Lung microvascular endothelial cell (primary cell): ENCODE results near the gene TRDMT1. TPM values are rescaled to one million over a fixed set of nuclear protein-coding genes. Genes with fewer than 3 reads are reported as not detected.
"Not testable (repeated sequence)": the region's sequence is repeated elsewhere in the genome, so short reads cannot be mapped to it uniquely, and the experiment has no call there.

Experiments
- DNase-seq, 2 donors: peaks; one replicate each; pipeline versions ENCODE4 v3.0.0 to v3.0.0-alpha.2; 2010; ENCODE audit warnings: low read depth in 2 of 2
- total RNA-seq: library from RNA; depleted of rRNA; stranded (reverse); fragments of >200 nt; gene quantifications from 2 replicates; pipeline ENCODE4 v1.2.1, GENCODE V29; 2014

TRDMT1 gene
- total RNA-seq, 1 donor from 2014 or later, result 3.8 TPM

DNA sequence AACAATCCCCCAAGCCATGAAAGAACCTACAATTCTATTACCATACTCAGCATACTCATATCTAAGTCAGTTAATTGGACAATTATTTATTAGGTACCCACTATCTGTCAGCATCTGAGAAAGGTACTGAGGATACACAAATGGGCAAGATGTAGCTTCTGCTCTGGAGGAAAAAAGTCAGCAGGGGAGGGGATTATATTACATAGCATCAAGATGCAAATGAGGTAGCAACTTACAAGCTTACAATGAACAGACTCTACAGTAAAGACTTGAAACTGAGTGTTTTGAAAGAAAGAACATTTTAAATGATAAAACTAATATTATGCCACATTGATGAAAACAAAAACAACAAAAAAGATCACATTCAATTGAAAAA, 61.1 kb downstream of the TRDMT1 start:
- no peak for DNase-seq

DNA sequence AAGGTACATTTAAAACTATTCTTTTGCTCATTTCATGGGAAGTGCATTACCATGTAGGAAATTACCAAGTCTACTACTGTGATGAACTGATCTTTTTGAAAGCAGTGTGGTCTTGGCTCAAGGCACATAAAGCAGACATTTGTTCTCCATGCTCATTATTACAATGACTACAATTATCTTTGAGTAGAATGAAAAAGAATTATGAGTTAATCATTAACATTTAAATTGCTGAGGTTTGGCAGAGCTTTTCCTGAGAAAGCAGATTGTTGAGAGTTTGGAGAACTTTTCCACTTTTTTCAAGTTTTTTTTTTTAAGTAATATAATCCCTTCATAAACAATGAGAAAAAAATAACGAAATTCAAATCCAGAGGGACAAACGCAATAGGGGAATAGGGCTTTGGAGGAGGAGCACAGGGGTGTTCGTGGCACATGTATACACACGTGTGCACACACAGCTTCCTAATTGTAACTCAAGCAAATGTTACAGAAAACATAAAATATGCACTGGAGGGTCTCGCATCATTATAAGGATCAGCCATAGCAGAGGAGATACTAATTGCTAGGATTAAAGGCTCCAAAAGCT, 62.9 kb downstream of the TRDMT1 start:
- DNase-seq, result no peak

DNA sequence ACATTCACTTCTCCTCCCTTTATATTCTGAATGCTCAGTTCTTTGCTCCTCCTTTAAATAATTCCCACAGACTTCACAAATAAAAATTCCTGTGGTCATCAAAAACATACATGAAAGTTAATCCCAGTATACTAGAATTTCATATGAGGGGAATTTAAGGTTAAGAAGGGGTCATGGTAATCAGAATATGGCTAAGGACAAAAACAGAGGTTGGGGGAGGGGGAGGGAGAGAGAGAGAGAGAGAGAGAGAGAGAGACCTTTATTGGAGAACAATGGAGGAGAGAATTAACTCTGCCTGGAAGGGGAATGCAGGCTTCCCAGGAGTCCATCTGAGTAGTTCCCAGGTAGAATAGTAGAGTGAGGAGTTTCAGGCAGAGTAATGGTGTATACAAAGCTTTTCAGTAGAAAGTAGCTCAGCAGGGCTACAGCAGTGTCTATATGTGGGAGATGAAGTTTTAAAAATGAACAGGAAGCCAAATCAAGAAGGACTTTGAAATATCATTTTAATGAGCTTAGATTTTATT, 66.7 kb downstream of the TRDMT1 start:
- no peak for DNase-seq

DNA sequence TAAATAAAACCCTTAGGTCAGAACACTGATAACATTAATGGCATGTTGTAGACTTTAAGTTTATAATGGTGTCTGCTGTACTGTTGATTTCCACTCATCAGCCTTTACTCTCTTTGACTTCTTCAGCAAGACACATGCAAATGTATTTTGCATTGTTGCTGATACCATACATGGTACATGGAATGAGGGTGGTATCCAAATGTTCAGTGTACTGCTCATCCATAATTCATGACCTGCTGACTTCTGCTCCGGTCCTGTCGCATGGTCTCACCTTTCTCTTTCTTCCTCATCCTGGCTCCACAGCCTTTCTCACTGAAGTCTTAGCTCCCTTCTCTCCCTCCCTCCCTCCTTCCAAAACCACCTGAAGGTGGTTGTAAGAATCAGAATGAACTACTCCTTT, 67.2 kb downstream of the TRDMT1 start:
- no peak for DNase-seq

DNA sequence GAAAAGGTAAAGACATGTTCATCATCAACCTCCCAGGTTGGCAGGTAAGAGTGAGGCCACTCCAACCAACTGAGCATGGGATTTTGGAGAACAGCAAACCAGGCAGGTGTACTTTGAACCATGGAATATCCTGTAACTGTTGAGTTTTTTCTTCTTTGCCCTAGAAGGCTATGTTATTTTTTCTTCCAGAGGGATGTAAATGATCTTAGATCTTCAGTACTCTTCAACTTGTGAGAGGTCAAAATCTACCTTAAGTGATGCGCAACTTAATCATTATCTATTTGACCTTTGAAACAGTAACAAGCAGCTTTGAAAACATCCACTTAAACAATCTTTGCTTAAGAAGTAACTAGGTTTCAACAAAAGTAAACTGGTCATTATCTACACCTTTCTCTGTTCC, 71.7 kb downstream of the TRDMT1 start, which contains the start of gene CUBN:
Gene CUBN, minus strand, starts transcription at position 71 of the 400 bp plus-strand sequence. Its CDS starts 46 bp downstream, at position 25.
- no peak for DNase-seq

DNA sequence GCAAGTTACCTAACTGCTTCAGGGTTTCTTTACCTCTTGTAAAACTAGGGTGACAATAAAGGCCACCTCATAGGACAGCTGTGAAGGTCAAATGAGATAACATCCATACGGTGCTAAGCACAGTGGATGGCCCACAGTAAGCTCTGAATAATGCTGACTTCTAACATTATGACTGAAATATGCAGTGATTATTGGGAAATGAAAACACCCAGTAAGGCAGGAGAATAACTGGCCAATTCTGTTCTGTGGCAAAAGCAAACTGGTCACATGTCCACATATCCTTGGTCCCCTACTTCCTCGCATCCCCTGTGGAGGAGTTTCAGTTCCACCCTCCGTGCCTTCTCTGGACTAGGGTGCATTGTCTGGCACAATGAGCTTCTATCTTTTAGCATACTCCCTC, 73.2 kb downstream of the TRDMT1 start:
- no peak for DNase-seq

DNA sequence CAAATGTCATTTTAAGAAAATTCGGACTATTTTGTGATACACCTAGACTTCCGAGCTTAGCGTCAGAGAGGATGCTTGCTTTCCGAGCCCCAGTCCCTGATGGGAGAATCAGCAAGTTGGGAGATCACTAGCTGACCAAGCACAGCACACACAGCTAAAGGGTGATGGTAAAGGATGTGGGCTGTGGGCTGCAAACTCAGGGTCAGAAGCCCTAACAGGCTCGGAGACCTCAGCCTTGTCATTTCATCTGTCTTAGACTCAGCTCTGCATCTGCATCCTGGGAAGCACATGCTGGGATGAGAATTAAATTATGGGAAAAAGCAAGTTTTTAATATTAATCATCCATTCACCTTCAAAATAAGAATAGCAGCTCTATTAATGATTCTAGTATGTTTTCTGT, 75.1 kb downstream of the TRDMT1 start:
- DNase-seq, result no peak

DNA sequence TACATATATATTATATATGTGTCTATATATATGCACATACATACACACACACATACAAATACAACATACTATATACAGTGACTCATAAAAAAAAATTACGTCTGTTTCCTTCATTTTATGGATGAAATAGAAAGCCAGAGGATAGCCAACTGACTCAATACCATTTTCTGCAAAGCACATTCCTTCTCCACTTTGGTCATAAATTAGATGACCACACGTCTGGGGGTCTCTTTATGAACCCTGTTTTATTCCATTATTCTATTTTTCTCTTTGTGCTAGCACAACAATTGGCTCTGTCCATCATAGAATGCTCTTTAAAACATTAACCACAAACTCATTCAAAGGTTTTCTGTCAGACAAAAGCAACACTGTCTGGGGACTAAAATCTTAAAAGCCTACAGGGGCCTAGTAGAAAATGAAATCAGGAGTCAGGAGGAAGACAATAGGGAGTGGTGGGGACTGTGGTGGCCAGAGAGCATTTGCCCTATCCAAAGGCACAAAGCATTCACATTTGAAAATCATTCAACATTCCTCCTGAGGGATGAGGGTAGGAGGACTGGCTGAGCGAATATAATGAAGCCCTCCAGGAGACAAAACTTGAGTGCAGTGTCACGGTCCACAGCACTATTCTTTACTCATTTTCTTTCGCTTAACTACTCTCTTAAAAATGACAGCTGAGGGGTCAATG, 76.1 kb downstream of the TRDMT1 start:
- no peak for DNase-seq

DNA sequence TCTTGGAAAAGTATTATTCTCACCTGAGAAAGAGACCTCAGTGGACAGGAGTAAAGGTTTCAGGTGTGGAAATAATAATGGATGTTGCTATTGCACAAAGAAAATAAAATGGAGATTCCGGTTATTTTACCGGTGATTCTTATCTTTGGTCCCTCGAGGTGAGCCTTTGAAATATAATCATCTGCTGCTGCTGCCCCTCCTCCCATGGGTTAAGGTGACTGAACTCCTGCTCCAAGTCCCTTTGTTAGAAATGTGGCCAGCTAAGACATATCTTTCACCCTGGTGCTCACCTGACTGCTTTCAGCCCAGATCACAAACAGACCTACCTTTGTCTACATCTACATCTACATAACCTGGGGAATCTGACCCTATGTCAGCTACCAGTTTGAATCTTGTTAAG, 77.5 kb downstream of the TRDMT1 start:
- no peak for DNase-seq

DNA sequence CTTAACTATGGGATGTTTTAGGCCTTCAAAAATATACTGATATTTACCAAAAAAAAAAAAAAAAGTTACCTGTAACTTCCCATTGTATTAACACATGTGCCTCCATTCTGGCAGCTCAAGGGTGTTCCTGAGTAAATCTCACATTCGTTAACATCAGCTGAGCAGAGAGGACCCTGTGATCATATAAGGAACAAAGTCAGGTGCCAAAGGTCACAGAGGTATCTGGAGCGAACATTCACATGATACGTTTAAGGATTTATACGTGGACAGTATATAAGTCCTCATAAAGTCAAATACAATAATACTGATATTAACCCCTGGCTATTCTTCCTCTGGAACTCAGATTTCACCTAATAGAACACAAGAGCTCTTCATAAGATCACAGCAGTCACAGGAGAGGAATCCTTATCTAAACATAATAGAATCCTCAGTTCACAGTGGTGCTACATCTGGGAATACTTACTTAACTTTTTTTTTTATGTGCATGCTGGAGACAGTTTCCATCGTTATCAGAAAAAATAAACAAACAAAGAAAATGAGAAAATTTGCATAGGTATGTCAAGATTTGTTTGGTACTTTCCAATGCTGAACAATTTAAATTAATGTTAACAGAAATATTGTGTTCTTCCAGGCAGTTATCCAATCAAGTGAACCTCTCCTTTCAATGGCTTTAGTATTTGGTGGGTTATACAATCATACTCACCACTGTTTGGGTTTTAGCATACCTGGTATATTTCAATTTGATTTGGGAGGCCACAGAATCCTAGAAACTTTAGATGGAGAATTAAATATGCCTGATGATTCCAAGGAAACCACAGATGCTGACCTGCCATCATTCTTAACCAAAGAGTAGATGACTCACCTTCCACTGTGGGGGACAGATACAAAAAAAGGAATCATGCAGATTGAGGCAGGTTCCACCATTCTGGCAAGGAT, 78.5 kb downstream of the TRDMT1 start:
- DNase-seq, result peak in 1 of 2 donors; percentile 59

DNA sequence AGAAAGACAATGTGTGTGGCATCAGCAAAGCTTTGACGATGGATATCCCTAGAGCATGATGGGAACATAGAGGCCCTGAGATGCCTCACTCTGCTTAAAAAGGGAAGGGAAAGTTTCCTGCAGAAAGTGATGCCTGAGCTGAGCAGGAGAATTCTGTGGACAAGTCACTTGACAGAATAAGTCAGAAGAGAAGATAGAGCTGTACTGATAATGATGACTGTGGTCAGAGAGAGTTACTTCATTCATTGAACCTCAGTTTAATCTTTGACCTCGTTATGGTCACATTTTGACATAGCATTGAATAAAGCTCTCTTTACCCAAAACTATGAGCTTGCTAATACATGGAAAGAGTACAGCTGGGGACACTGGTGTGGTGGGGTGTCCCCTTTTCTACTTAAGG, 79.4 kb downstream of the TRDMT1 start:
- no peak for DNase-seq

DNA sequence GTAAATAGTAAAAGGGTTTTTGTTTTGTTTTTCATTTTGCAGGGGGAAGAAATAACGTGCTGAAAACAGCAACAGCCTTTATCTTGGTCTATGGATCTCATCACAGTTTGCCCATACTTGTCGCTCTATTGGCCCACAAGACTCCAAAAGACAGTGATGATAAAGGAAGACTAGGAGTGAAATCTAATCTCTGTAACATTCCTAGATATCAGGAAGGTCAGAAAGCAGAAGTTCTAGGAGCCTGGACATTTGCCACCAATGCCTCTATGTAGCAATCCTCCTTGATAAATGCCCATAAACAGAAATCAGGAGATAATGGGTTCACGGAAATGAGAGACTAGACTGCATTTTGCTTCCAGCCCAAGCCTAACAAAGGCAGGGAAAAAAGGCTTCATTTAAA, 80.8 kb downstream of the TRDMT1 start:
- DNase-seq, result no peak

DNA sequence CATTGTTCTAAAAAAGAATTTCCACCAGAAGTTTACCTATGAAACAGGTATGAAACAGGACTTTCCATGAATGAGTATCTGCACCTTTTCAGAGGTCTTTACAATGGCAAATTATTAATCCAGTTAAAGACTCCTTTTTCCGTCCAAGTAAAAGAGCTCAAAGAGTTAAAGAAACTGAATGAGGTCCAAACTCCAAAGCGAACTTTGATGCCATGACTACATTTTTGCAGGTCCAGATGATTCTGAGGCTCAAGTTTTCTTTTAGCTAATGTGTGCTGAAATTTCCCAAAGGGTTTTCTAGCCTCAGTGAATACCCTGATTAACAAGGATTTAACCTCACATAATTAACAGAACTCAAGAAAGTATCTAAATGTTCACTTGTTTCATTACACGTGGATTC, 81.6 kb downstream of the TRDMT1 start:
- DNase-seq, result no peak

DNA sequence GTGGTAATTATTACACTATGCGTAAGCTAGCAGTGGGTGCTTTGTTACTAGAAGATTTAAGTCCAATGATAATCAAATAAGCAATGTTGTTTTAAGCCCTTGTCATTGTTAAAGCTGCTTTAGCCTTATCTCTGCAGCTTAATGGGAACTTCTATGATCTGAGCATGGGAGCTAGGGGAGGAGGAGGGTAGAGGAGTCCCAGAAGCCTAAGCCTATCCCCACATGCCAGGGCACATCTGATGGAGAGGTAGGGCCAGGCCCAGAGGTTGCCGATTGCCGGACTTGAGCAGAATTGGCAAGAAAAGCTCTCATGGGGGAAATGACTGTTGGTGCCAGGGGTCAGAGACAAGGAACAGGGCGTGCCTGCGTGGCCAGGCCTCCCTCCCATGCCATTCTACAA, 85.3 kb downstream of the TRDMT1 start:
- DNase-seq, result peak in 1 of 2 donors; percentile 31

DNA sequence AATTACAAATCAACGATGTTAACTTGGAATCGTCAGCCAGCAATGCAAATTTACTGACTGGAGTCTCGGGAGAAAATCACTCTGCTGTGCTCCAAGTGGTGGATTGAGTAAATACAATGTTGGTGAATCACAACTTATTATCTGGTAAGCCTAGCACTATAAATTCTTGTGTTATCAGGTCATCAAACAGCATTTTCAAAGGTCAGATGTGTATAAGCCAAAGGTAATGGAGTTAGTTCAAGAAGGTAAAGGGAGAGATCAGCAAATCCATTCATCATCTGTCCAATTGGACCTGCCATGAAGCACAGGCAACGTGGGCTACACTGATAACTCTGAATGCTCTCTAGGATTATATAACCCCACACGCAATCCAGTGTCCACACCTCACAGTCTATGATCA, 85.8 kb downstream of the TRDMT1 start:
- peak; percentile 6 to 17 for DNase-seq

DNA sequence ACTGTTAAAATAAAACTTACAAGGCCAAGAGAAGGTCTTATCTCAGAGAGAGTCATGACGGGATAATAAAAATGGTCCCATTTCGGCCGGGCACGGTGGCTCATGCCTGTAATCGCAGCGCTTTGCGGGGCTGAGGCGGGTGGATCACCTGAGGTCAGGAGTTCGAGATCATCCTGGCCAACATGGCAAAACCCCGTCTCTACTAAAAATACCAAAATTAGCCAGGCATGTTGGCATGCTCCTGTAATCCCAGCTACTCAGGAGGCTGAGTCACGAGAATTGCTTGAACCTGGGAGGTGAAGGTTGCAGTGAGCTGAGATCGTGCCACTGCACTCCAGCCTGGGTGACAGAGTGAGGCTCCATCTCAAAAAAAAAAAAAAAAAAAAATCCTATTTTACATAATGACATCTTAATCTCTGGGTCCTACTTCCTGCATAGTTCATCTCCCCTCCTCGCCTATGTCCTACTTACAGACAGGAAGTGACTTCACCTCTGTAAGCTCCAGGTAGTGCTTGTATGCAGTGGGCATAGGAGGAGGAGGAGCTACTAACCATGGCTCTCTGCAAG, 86.5 kb downstream of the TRDMT1 start:
- DNase-seq, result not testable (repeated sequence)

DNA sequence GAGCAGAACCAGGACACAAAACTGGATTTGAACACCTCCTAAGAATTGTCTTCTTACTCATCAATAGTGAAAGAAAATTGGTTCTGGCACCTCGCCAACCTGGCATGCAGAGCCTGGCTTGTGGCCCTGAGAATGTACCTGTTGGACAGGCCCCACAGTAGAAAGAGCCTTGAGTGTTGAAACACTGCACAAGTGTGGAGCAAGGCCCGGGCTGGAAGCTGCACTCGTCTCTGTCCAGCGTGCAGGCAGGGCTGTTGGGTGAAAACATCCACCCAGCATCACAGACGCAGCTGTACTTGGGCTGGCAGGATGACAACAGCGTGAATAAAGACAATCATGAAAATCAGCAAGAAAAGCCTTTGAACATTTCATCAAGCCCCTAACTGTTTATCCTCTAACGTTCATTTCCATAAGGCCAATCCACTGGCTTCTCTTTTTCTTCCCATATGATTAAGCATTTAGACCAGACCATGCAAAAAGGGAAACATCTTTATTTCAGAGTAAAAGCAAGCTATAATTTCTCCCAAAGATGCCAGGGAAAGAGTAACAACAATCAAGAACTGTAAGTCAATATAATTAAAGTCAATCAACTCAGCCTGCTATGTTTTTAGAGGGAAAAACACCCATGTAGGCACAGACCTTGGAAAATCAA, 87.5 kb downstream of the TRDMT1 start:
- peak in 1 of 2 donors; percentile 8 for DNase-seq

DNA sequence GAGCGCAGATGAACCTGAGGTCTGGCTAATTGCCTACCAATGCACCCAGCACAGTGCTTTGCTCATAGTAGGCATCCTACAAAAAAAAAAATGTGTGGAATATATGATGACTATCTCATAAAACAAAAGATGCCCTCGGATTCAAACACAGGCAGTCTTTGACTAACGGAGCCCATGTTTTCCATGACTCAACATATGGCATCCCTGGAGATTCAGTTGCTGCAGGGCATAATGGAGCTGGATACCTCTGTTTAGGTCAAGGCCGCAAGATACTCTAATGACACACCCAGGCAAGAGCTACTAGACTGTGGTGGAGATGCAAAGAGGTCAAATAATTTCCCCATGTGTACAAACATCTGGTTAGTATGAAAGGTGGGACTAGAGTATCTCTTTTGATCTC, 88.1 kb downstream of the TRDMT1 start:
- no peak for DNase-seq

DNA sequence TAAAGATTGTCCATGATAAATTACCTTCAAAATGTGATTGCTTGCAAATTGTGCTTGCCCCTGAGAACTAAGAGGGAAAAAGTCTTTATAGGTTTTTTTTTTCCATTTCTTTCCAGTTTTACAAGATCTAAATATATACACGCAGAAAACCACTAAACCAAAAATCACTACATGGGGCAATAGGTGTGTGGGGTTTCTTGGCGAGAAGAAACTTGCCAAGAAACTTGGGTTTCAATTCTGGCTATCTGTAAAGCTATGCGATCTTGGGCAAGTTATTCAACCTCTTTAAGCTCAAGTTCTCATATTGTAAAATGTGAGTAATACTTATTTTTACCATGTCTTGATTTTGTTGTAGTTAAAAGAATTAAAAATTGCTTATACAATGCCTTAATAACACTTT, 88.9 kb downstream of the TRDMT1 start:
- DNase-seq, result no peak

DNA sequence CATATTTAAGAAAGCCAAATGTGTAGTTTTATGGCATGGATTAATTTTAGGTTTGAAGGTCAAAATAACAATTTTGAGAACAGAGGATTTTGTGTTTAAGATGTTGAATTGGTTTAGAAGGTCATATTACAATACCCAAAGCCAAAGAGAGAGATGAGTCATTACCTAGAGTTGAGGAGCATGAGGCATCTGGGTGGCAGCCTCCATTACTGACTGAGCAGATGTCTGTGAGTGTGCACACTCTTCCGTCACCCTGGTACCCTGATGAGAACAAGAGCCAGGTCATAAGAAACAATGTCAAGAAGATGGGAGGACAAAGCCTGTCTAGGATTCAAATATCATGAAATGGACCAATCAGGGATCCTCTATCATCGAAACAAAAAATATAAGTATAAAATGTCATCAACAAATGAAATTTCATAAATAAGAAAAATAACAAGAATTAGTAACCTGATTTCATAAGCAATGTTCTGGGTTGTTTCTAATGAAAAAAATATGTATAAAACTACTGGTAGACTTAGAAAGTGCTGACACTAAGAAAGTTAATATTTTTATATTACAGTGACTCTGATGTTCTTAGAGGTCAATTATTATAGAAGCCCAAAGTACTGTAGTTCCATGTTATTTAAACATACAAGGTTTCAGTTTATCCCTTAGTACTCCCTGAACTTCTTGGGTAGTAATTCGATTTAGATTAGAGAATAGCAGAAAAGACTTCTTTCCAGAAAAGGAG, 91.8 kb downstream of the TRDMT1 start:
- peak in 1 of 2 donors; percentile 70 for DNase-seq

DNA sequence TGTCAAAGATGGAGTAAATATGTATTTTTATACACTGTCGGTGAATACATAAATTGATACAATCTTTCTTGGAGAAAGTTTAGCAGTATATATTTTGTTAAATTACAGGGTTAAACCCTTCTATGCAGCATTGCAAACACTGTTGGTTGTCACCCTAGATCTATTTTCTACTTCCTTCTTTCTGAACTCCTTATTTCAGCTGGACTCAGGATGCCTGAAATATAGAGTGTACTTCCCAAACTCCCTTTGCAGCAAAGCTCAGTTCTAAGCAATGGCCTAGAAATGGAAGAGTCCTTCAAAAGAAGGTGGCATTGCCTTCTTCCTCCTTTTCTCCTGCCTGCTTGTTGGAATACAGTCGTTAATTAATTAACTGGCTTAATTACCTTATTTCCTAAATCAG, 92.4 kb downstream of the TRDMT1 start:
- no peak for DNase-seq
